ENCODE measurements around the gene OR4N2. TPM values are rescaled to one million over a fixed set of nuclear protein-coding genes. Genes with fewer than 3 reads are reported as not detected.
"Not testable (repeated sequence)": the region's sequence is repeated elsewhere in the genome, so short reads cannot be mapped to it uniquely, and the experiment has no call there.

Gene OR4N2
- total RNA-seq, result not detected in 2 replicates

- H3K4me3 ChIP-seq (ENCODE audit: low read depth, low read length); DNase-seq (ENCODE audit: low read depth): not testable (repeated sequence)
Measured at GRCh38 chr14:19803470-19803869, at the start of gene OR4N2. TSS of gene OR4N2 (plus strand) at chr14:19803770. CDS start at chr14:19827449, 23,679 bp downstream.

GRCh38 chr14:19754172-19754571 lies 49.4 kb upstream of the OR4N2 start:
- no peak overlapping the region for H3K4me3 ChIP-seq (ENCODE audit: low read depth, low read length)
- TF ChIP-seq CTCF (IDR thresholded peaks at IDR 0.05; ENCODE audit: insufficient read depth, low read depth, low read length), result no peak
- no peak for DNase-seq (ENCODE audit: low read depth)

GRCh38 chr14:19771491-19771890 lies 32.1 kb upstream of the OR4N2 start:
- not testable (repeated sequence) for DNase-seq (ENCODE audit: low read depth); H3K4me3 ChIP-seq (ENCODE audit: low read depth, low read length)

GRCh38 chr14:19771895-19772430 lies 31.6 kb upstream of the OR4N2 start:
- no peak for DNase-seq (ENCODE audit: low read depth)
- no peak overlapping the region for H3K4me3 ChIP-seq (ENCODE audit: low read depth, low read length)
- no peak for TF ChIP-seq CTCF (IDR thresholded peaks at IDR 0.05; ENCODE audit: insufficient read depth, low read depth, low read length)

- DNase-seq (ENCODE audit: low read depth); H3K4me3 ChIP-seq (ENCODE audit: low read depth, low read length): not testable (repeated sequence)
Measured at GRCh38 chr14:19772454-19772853, 31.1 kb upstream of the OR4N2 start.

- not testable (repeated sequence) for H3K4me3 ChIP-seq (ENCODE audit: low read depth, low read length); DNase-seq (ENCODE audit: low read depth)
Measured at GRCh38 chr14:19773204-19773603, 30.4 kb upstream of the OR4N2 start, which contains the start of gene OR4M1. TSS of gene OR4M1 (plus strand) at chr14:19773504. CDS start at chr14:19780323, 6,819 bp downstream.

GRCh38 chr14:19775587-19775986 lies 28.0 kb upstream of the OR4N2 start:
- TF ChIP-seq CTCF (IDR thresholded peaks at IDR 0.05; ENCODE audit: insufficient read depth, low read depth, low read length), result no peak
- no peak for DNase-seq (ENCODE audit: low read depth)
- no peak overlapping the region for H3K4me3 ChIP-seq (ENCODE audit: low read depth, low read length)

- H3K4me3 ChIP-seq (ENCODE audit: low read depth, low read length); DNase-seq (ENCODE audit: low read depth): not testable (repeated sequence)
Measured at GRCh38 chr14:19785848-19786247, 17.7 kb upstream of the OR4N2 start.

- not testable (repeated sequence) for DNase-seq (ENCODE audit: low read depth); H3K4me3 ChIP-seq (ENCODE audit: low read depth, low read length)
Measured at GRCh38 chr14:19787318-19787717, 16.3 kb upstream of the OR4N2 start.

GRCh38 chr14:19788150-19788549 lies 15.4 kb upstream of the OR4N2 start:
- not testable (repeated sequence) for H3K4me3 ChIP-seq (ENCODE audit: low read depth, low read length); DNase-seq (ENCODE audit: low read depth)

GRCh38 chr14:19796520-19797108 lies 7.0 kb upstream of the OR4N2 start:
- not testable (repeated sequence) for DNase-seq (ENCODE audit: low read depth)

More at GRCh38 chr14:19796520-19797108, 7.0 kb upstream of the OR4N2 start:
- not testable (repeated sequence) for H3K4me3 ChIP-seq (ENCODE audit: low read depth, low read length)
